SK-N-MC (cell line): ENCODE results near the gene MFSD2B.
A peak's percentile ranks its signal among the peaks of the same experiment; 100 is the strongest.

Source experiments
- EZH2 ChIP-seq: fragments of 200-600 bp; sonication (generic); IDR thresholded peaks from one replicate; pipeline ENCODE4 v1.6.1; 2017; ENCODE audit warnings: antibody characterized with exemption
- FOXP2 ChIP-seq: optimal IDR thresholded peaks from 2 replicates; pipeline ENCODE3; 2011; ENCODE audit warnings: mild to moderate bottlenecking, moderate library complexity; ENCODE audit not compliant: insufficient read depth; ENCODE audit errors: extremely low read length, control extremely low read depth
- POLR2AphosphoS5 ChIP-seq: IDR thresholded peaks from 2 replicates; pipeline ENCODE4 v1.6.1; 2012; ENCODE audit warnings: mild to moderate bottlenecking, low read depth, low read length, borderline replicate concordance

- TF ChIP-seq EZH2: no peak
- peak; percentile 98 for TF ChIP-seq POLR2AphosphoS5
- no peak for TF ChIP-seq FOXP2
Observed at GRCh38 chr2:24046930-24047702, 37.2 kb downstream of the MFSD2B start, which contains the start of gene WDCP.
